Left renal pelvis (tissue), 4 donors: ENCODE measurements around the gene USP54. TPM values are rescaled to one million over a fixed set of nuclear protein-coding genes. Genes with fewer than 3 reads are reported as not detected.
A peak's percentile ranks its signal among the peaks of the same experiment; 100 is the strongest.
"Not testable (repeated sequence)": the region's sequence is repeated elsewhere in the genome, so short reads cannot be mapped to it uniquely, and the experiment has no call there.

Source experiments
- DNase-seq, 4 donors: peaks; one replicate each; pipeline ENCODE4 v3.0.0-alpha.2; 2013; ENCODE audit warnings: low read depth in 4 of 4, low spot score in 3 of 4
- polyA plus RNA-seq, 4 donors: library from polyadenylated mRNA; unstranded; fragments of 120-200 nt; gene quantifications; one replicate each; pipeline ENCODE4 v1.2.1, GENCODE V29; 2013; ENCODE audit not compliant: insufficient read length in 4 of 4

USP54 gene
- polyA plus RNA-seq, 4 donors = 16.7 to 40.2 (median 33.9) TPM

- DNase-seq = no peak
Measured at GRCh38 chr10:73589563-73590126, 1.5 kb downstream of the USP54 start.

DNA sequence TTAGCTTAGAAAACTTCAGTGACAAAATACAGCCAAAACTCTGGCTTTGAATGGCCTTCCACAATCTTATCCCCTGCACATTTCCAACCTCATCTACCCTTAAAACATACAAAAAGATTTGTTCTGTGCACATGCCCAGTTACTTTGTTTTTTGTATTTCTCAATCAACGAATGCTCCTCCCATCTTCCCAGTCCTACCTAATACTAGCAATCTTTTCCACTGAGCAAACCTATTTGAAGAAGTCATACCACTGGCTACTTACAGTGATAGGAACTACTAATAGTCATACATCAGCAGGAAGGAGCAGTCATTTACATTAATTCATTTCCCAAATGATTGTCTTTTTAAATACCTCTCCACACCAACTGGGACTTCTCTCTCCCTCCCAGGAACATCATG is 2.5 kb downstream of the USP54 start:
- DNase-seq = no peak

- peak in 2 of 4 donors; percentile 26 to 50 for DNase-seq
Measured at GRCh38 chr10:73586583-73586984, 4.6 kb downstream of the USP54 start.

- no peak for DNase-seq
Measured at GRCh38 chr10:73585327-73585726, 5.8 kb downstream of the USP54 start.

DNA sequence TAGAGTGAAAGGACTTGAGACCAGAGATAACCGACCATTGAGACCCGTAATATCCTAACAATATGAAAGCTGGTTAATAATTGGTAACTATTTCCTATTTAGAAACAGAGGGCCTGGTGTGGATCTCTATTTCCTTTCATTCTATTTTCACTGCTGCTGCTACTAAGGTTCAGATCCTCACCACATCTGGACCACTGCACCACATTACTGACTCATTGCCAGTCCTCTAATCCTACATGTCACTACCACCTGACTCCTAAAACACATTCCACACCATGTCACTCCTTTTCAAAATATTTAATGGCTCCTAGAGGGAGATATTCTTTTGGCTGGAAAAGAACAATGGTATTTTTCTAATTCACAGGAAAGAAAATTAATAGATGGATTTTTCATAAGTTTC is 6.4 kb downstream of the USP54 start:
- no peak for DNase-seq

DNA sequence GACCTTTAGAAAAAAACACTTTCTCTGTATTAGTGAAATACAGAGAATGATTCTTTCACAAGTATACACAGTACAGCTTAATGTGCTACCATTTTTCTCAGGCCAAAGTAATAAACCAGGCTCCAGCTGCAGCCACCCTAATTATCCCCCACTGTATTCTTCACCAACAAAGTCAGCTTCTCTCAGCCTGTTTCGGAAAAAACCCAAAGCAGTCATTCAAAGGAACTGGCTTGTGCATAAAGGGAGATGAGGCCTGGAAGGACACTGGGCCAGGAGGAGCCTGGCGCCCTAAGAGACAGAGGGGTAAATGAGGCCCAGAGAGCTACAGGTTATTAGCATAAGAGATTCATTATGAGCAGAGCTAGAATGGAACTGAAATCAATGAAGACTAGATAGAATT is 9.2 kb downstream of the USP54 start:
- no peak for DNase-seq

GRCh38 chr10:73578927-73579326 is 12.2 kb downstream of the USP54 start:
- DNase-seq = not testable (repeated sequence)

DNA sequence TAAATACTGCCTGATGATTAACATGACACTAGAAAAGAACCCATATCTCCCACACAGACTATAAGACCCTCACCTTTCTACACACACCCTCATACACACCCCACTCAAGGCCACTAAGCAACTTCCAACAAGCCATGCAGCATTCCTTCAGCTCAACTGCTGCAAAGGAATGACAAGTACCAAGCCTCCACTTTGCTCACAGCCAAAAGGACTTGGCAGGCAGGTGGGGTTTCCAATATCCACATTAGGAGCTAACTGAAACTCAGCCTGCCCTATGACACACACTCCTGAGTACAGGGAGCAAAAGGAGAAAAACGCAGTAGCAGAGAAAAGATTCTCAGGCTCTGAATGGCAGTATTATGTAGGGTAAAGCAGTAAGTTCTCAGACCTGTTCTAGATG is 13.4 kb downstream of the USP54 start:
- peak in 1 of 4 donors; percentile 27 for DNase-seq

DNA sequence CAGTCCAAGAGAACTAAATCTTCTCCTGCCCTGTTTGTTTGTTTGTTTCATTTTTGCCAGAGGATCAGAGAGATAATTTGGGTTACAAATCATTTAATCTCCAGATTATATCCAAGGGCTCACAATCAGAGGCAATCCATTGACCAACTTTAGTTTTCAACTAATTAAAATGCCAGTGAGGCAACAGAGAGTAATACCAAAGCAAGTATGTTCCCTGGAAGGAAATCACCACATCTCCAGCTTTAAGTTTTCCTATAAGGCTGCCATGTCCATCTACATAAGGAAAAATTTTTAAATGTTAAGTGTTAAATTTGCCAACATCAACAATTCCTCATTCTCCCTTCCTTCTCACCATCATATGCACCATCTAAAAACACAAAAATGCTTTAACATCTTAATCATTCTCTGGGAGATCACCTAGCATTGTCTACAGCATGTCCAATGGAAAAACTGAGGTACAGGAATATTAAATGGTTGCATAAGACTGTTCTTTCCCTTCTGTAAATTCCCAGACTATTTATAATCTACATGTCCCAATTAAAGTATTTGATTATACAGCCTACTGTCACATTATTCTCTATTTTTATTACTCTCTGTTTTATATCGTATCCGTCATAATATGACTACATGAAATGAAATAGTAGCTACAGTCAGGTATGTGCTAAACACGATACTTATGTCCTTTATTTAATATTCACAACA is 14.1 kb downstream of the USP54 start:
- no peak for DNase-seq

- peak in 2 of 4 donors; percentile 12 to 36 for DNase-seq
Measured at GRCh38 chr10:73576178-73576889, 14.8 kb downstream of the USP54 start.

GRCh38 chr10:73567025-73567424 is 24.1 kb downstream of the USP54 start:
- DNase-seq = not testable (repeated sequence)

- no peak for DNase-seq
Measured at GRCh38 chr10:73561192-73561591, 29.9 kb downstream of the USP54 start.

- no peak for DNase-seq
Measured at GRCh38 chr10:73559590-73559989, 31.6 kb downstream of the USP54 start.

DNA sequence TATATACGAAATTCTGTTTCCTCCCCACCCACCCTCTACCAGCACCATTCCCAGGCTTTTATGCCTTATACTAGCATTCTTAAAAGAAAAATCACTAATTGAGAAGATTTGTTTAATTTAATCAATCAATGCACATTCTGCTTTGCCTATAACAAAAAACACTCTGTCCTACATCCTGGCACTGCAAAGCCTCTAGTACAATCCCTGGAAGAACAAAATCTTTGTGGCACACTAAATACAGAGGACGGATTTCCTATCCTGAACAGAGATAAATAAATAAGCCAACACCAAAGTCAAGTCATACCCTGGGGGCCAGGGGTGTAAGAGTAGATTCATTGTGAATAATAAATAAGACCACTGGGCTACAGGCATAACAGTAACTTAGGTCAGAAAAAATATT is 34.3 kb downstream of the USP54 start:
- no peak for DNase-seq

- DNase-seq = no peak
Measured at GRCh38 chr10:73554721-73555120, 36.4 kb downstream of the USP54 start.

DNA sequence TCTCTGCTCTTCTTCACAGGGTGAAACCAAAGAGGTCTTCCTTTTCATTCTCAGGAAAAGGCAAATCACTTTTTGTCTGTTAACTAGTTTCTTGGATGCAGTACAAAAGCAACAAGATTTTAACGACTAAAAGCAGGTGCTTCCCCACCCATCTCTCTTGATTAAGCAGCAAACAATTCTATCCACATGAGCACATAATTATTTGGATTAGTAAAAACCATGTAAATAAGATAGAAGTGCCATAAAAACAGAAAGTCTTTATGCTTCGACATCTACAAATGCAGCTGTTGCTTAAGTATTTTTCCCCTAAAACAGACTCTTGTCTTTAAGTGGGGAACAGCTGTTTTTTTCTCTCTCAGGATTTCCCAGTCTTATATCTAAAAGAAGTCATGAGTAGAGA is 37.4 kb downstream of the USP54 start:
- no peak for DNase-seq

DNA sequence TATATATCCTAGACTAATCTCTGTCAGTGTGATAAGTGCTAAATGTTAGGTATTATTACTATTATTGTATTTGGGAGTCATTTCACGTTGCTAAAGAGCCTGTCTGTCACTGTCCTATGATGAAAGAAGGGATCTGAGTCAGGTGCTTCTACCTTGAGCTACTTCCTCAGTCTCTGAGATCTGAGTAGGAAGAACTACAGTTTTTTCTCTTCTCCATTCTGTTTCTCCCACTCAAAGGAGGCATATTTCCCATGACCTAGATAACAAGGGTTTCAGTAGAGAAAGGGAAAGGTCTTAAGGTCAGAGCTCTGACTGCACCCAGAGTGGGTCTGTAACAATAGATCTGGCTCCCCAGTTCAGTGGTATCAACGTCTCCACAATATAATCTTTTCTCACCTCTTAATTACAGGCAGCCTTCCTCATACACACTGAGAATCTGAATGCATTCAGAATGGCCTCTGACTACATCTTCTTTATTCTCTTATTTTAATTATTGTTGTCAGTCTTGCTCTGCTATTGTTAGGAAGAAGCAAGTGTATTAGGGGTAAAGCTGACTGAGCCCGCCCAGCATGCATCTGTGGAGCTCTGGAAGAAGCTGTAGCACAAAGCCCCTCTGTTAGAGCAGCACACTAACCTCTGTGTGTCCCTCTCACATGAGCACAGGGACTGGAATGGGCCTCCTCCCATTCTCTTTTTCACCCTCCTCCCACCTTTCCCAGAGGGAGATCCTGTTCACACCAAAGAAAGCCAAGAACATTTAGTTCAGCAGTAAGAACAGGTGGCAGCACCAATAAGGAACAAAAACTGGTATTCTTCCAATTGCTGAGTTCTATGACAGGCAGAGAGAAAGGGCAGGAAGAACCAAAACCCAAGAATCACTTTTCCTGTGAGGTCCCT is 38.1 kb downstream of the USP54 start:
- no peak for DNase-seq

DNA sequence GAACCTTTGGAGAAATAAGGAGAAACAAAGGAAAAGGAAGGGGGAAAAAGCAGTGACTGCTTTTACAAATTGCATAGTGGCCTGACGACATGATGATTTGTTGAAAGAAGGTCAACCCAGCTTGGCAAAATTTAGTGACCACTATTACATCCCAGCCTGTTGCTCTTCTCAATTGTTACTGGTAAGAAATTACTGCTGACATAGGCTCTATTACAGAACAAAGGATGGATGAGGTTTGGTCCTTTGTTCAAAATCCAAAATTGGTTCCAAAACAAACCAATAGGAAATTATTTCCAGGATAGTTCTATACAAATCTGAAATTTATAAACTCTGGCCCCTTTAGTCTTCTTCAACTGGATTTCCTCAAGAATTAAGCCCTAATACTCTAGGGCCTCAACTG is 39.6 kb downstream of the USP54 start:
- DNase-seq = no peak

DNA sequence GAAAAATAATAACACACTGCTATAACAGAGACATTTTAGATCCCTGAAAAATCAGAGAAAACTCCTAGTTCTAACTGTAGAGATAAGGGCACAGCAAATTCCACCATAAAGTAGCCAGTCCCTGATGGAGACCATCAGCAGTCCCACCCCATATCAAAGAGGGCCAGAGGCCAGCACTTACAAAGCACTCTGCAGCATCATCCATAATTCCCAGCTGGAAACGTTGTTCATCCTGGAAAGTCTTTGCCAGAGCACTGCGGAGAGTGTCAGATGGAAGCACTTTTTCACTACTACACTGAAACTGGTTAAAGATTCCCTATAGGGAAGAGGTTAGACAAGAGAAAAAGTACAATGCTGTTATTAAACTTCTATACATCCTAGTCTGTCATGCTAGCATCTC is 45.8 kb downstream of the USP54 start:
- DNase-seq = no peak

DNA sequence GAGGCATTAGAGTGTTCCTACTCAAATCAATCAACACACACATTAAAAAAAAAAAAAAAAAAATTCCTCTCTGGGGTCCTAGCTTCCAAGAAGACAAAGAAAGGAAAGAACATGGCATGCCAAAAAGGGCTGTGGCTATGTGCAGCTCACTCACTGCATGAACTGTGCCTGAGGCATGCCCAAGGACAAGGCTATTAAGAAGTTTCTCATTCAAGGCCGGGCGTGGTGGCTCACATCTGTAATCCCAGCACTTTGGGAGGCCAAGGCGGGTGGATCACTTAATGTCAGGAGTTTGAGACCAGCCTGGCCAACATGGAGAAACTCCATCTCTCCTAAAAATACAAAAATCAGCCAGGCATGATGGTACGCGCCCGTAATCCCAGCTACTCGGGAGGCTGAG is 53.4 kb downstream of the USP54 start:
- DNase-seq = no peak

- DNase-seq = no peak
Measured at GRCh38 chr10:73537288-73537687, 53.9 kb downstream of the USP54 start.
